ENCODE results near the gene TCOF1. TPM values are rescaled to one million over a fixed set of nuclear protein-coding genes. Genes with fewer than 3 reads are reported as not detected.

The TCOF1 gene
- total RNA-seq, 1 donor from 2014 or later: 47.5 TPM

GRCh38 chr5:150396267-150396666 is 38.8 kb downstream of the TCOF1 start:
- no peak overlapping the region for H2AFZ ChIP-seq (ENCODE audit: low read depth, low read length)
- H3K4me1 ChIP-seq (ENCODE audit: insufficient read depth, low read length): peaks cover 4% of the 10 kb centered on the region
- H4K20me1 ChIP-seq (ENCODE audit: insufficient read depth, low read length): no peaks in the 10 kb centered on the region
- H3K4me3 Mint-ChIP-seq (ENCODE audit: unreplicated experiment): no peak overlapping the region
- no peaks in the 10 kb centered on the region for H3K79me2 ChIP-seq (ENCODE audit: insufficient read depth, low read length)
- peaks cover 14% of the 10 kb centered on the region for H3K4me1 Mint-ChIP-seq (ENCODE audit: low read depth, unreplicated experiment)
- no peak overlapping the region for H3K9ac ChIP-seq (ENCODE audit: low read length)
- H3K36me3 Mint-ChIP-seq (ENCODE audit: low read depth, unreplicated experiment): peaks cover 52% of the 10 kb centered on the region
- H3K4me3 ChIP-seq (ENCODE audit: insufficient read depth, low read depth, low read length): no peak overlapping the region
- no peaks in the 10 kb centered on the region for H3K9me3 ChIP-seq (ENCODE audit: insufficient read depth, low read depth, low read length)
- H3K27ac ChIP-seq (ENCODE audit: low read depth, low read length): no peak overlapping the region
- peaks cover 36% of the 10 kb centered on the region for H3K36me3 ChIP-seq (ENCODE audit: insufficient read depth, low read length)
- DNase-seq (ENCODE audit: low read depth) (no peak), FAIRE-seq (no peak)
- H3K27me3 Mint-ChIP-seq (ENCODE audit: low read depth, unreplicated experiment): no peaks in the 10 kb centered on the region
- H3K27me3 ChIP-seq (ENCODE audit: insufficient read depth, low read length): no peaks in the 10 kb centered on the region
- H3K4me2 ChIP-seq (ENCODE audit: low read length): no peak overlapping the region
- TF ChIP-seq EZH2 (IDR thresholded peaks at IDR 0.05; ENCODE audit: insufficient read depth, low read length) (no peak), CTCF (IDR thresholded peaks at IDR 0.05; ENCODE audit: insufficient read depth, low read depth, low read length) (no peak)
- peak overlapping the region; percentile 47 for H3K27ac Mint-ChIP-seq (ENCODE audit: unreplicated experiment)
- no peaks in the 10 kb centered on the region for H3K9me3 Mint-ChIP-seq (ENCODE audit: unreplicated experiment)

- H3K4me3 Mint-ChIP-seq (ENCODE audit: unreplicated experiment): no peak overlapping the region
- H3K4me1 Mint-ChIP-seq (ENCODE audit: low read depth, unreplicated experiment): peaks cover 14% of the 10 kb centered on the region
- H3K36me3 Mint-ChIP-seq (ENCODE audit: low read depth, unreplicated experiment): peaks cover 53% of the 10 kb centered on the region
- Histone ChIP-seq H3K9ac (ENCODE audit: low read length) (no peak overlapping the region), H3K27ac (ENCODE audit: low read depth, low read length) (no peak overlapping the region), H3K36me3 (ENCODE audit: insufficient read depth, low read length) (peaks cover 28% of the 10 kb centered on the region), H3K27me3 (ENCODE audit: insufficient read depth, low read length) (no peaks in the 10 kb centered on the region), H3K4me3 (ENCODE audit: insufficient read depth, low read depth, low read length) (no peak overlapping the region), H3K4me2 (ENCODE audit: low read length) (no peak overlapping the region), H3K4me1 (ENCODE audit: insufficient read depth, low read length) (peaks cover 4% of the 10 kb centered on the region), H3K9me3 (ENCODE audit: insufficient read depth, low read depth, low read length) (no peaks in the 10 kb centered on the region), H2AFZ (ENCODE audit: low read depth, low read length) (no peak overlapping the region), H4K20me1 (ENCODE audit: insufficient read depth, low read length) (no peaks in the 10 kb centered on the region), H3K79me2 (ENCODE audit: insufficient read depth, low read length) (no peaks in the 10 kb centered on the region)
- TF ChIP-seq EZH2 (IDR thresholded peaks at IDR 0.05; ENCODE audit: insufficient read depth, low read length) (no peak), CTCF (IDR thresholded peaks at IDR 0.05; ENCODE audit: insufficient read depth, low read depth, low read length) (no peak)
- H3K9me3 Mint-ChIP-seq (ENCODE audit: unreplicated experiment): no peaks in the 10 kb centered on the region
- H3K27ac Mint-ChIP-seq (ENCODE audit: unreplicated experiment): no peak overlapping the region
- DNase-seq (ENCODE audit: low read depth) (peak; percentile 55), FAIRE-seq (no peak)
- H3K27me3 Mint-ChIP-seq (ENCODE audit: low read depth, unreplicated experiment): no peaks in the 10 kb centered on the region
Measured at GRCh38 chr5:150397146-150397781, 39.8 kb downstream of the TCOF1 start.
